Measurements from ENCODE around the gene CCDC197. TPM values are rescaled to one million over a fixed set of nuclear protein-coding genes. Genes with fewer than 3 reads are reported as not detected.

Gene CCDC197
- total RNA-seq, 1 donor from 2014 or later: not detected

DNA sequence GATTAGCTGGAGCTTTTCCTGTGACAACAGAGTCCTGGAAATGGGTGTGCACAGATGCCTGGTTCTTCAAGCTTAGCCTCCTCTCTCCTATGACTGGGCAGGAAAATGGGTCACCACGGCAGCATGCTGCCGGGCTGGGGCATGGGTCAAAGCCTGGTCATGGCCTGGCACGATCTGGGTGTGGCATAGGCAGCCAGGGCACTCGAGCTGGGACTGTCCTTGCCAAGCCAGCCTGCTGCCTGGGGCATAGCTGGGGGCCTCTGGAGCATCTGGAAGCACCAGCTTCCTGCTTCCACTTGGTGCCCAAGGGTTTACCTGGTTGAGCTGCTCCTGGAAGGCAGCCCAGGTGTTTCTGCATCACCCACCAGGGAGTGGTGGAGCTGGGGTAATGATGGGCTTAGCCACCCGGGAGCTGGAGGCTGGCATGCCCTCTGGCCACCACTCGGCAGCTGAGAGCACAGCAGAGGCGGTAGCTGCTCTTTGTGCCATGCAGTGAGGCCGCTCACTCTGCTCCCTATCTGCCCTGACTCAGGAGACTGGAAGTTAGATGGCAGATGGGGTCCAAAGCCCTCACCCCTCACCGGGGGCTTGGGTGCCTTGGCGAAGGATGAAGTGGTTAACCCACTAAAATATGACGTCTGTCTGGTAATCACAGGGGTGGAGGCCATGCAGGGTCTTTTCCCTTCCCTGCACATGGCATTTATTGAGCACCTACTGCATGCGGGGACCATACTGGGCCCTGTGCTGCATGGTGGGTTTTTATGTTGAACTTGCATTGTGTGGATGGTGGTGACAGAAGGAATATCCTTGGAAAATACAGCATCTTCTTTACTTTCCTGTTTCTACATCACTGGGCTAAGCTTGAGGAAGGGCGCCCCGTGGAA, 30.7 kb downstream of the CCDC197 start:
- Mint-ChIP-seq H3K4me1 (ENCODE audit: low read depth) (peaks cover 7% of the 10 kb centered on the region), H3K9me3 (ENCODE audit: low read depth) (no peaks in the 10 kb centered on the region), H3K4me3 (ENCODE audit: low read depth) (peak overlapping the region; percentile 69), H3K27ac (peak overlapping the region; percentile 35), H3K27me3 (no peaks in the 10 kb centered on the region), H3K36me3 (ENCODE audit: insufficient read depth) (no peaks in the 10 kb centered on the region)
- TF ChIP-seq, protein P1, sequence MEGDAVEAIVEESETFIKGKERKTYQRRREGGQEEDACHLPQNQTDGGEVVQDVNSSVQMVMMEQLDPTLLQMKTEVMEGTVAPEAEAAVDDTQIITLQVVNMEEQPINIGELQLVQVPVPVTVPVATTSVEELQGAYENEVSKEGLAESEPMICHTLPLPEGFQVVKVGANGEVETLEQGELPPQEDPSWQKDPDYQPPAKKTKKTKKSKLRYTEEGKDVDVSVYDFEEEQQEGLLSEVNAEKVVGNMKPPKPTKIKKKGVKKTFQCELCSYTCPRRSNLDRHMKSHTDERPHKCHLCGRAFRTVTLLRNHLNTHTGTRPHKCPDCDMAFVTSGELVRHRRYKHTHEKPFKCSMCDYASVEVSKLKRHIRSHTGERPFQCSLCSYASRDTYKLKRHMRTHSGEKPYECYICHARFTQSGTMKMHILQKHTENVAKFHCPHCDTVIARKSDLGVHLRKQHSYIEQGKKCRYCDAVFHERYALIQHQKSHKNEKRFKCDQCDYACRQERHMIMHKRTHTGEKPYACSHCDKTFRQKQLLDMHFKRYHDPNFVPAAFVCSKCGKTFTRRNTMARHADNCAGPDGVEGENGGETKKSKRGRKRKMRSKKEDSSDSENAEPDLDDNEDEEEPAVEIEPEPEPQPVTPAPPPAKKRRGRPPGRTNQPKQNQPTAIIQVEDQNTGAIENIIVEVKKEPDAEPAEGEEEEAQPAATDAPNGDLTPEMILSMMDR (IDR thresholded peaks at IDR 0.05; ENCODE audit: unreplicated experiment): no peak
- DNase-seq (ENCODE audit: low spot score, unreplicated experiment): no peak

DNA sequence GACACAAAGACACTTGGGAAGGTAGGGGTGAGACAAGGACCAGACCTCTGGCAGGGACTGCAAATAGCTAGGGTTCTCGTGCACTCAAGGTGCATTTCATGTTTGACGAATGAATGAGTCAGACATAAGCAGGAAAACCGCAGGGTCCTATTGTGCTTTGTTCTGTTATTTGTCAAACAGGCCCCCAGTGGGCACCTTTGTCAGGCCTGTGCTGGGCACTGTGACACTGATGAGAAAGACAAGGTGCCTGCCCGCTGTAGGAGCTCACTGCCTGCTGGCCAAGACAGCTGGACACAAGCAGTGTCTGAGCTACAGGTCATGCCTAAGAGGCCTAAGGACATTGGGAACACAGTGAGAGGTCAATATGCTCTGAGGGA, 31.3 kb downstream of the CCDC197 start:
- H3K27ac Mint-ChIP-seq: peak overlapping the region; percentile 35
- peak overlapping the region; percentile 61 for H3K4me3 Mint-ChIP-seq (ENCODE audit: low read depth)
- TF ChIP-seq, protein P1 (IDR thresholded peaks at IDR 0.05; ENCODE audit: unreplicated experiment): no peak
- no peak for DNase-seq (ENCODE audit: low spot score, unreplicated experiment)
- H3K9me3 Mint-ChIP-seq (ENCODE audit: low read depth): no peaks in the 10 kb centered on the region
- H3K36me3 Mint-ChIP-seq (ENCODE audit: insufficient read depth): peaks cover 2% of the 10 kb centered on the region
- H3K27me3 Mint-ChIP-seq: no peaks in the 10 kb centered on the region
- H3K4me1 Mint-ChIP-seq (ENCODE audit: low read depth): peaks cover 6% of the 10 kb centered on the region

DNA sequence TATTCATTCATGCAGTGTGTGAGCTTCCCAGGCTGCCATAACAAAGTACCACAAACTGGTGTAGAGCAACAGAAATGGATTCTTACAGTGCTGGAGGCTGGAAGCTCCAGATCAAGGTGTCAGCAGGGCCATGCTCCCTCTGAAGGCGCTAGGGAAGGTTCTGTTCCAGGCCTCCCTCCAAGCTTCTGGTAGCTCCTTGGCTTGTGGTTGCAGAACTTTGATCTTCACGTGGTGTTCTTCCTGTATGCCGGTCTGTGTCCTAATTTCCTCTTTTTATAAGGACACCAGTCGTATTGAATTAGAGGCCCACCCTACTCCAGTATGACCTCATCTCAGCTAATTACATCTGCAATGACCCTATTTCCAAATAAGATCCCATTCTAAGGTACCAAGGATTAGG, 32.2 kb downstream of the CCDC197 start:
- H3K9me3 Mint-ChIP-seq (ENCODE audit: low read depth): no peaks in the 10 kb centered on the region

DNA sequence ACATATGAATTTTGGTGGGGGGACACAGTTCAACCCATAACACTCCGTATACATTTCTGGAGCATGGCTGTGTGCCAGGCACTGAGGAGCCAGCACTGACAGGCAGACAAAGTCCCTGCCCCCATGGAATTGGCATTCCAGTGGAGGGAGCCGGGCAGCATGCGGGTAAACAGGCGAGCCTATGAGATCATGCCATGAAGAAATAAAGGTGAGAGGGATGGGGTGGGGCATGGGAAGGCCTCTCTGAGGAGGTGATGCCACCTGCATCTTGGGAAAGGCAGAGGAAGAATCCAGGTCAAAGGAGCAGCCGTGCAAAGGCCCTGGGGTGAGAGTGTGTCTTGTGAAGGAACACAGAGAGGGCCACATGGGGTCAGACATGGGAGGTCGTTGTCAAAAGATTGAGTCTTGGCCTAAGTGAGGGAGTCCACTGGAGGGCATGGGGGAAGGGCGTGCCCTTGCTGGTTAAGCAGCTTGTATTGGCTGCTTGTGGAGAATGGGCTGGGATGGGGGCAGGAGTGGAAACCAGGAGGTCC, 32.6 kb downstream of the CCDC197 start:
- H3K27me3 Mint-ChIP-seq: no peaks in the 10 kb centered on the region
- H3K36me3 Mint-ChIP-seq (ENCODE audit: insufficient read depth): peaks cover 8% of the 10 kb centered on the region
- H3K4me1 Mint-ChIP-seq (ENCODE audit: low read depth): peaks cover 6% of the 10 kb centered on the region
- H3K4me3 Mint-ChIP-seq (ENCODE audit: low read depth): no peak overlapping the region
- TF ChIP-seq, protein P1 (IDR thresholded peaks at IDR 0.05; ENCODE audit: unreplicated experiment): no peak
- no peak overlapping the region for H3K27ac Mint-ChIP-seq
- no peak for DNase-seq (ENCODE audit: low spot score, unreplicated experiment)
- H3K9me3 Mint-ChIP-seq (ENCODE audit: low read depth): no peaks in the 10 kb centered on the region

More for the DNA sequence above, 32.2 kb downstream of the CCDC197 start:
- H3K4me3 Mint-ChIP-seq (ENCODE audit: low read depth): no peak overlapping the region
- H3K4me1 Mint-ChIP-seq (ENCODE audit: low read depth): peaks cover 6% of the 10 kb centered on the region
- peaks cover 8% of the 10 kb centered on the region for H3K36me3 Mint-ChIP-seq (ENCODE audit: insufficient read depth)
- no peak overlapping the region for H3K27ac Mint-ChIP-seq
- TF ChIP-seq, protein P1 (IDR thresholded peaks at IDR 0.05; ENCODE audit: unreplicated experiment): no peak
- no peaks in the 10 kb centered on the region for H3K27me3 Mint-ChIP-seq
- no peak for DNase-seq (ENCODE audit: low spot score, unreplicated experiment)

DNA sequence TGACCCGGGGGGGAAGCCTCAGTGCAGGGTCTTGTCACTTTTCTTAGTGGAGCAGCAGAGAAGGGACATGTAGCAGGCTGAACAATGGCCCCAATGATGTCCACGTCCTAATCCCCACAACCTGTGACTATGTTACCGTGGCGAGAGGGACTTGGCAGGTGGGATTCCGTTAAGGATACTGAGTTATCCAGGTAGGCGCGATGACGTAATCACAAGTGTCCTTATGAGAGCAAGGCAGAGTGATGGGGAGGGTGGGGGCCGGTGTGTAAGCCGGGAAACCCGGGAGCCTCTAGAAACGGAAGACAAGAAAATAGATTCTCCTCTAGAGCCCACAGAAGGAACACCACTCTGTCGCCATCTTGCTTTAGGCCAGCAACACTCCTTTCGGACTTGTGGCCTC, 33.5 kb downstream of the CCDC197 start:
- Mint-ChIP-seq H3K4me3 (ENCODE audit: low read depth) (no peak overlapping the region), H3K36me3 (ENCODE audit: insufficient read depth) (peaks cover 8% of the 10 kb centered on the region), H3K27me3 (no peaks in the 10 kb centered on the region), H3K27ac (no peak overlapping the region), H3K9me3 (ENCODE audit: low read depth) (no peaks in the 10 kb centered on the region), H3K4me1 (ENCODE audit: low read depth) (peaks cover 6% of the 10 kb centered on the region)
- TF ChIP-seq, protein P1 (IDR thresholded peaks at IDR 0.05; ENCODE audit: unreplicated experiment): no peak
- DNase-seq (ENCODE audit: low spot score, unreplicated experiment): no peak

Measured in progenitor cell of endocrine pancreas (in vitro differentiated cells).